H1 (cell line): Measurements from ENCODE around the gene PHF23. TPM values are rescaled to one million over a fixed set of nuclear protein-coding genes. Genes with fewer than 3 reads are reported as not detected.
A peak's percentile ranks its signal among the peaks of the same experiment; 100 is the strongest.

Experiments
- ASH2L ChIP-seq: fragments of 200-600, 300-600 bp; sonication (generic); IDR thresholded peaks from one replicate; pipeline ENCODE4 v1.7.1; 2017; ENCODE audit warnings: low read length
- ATF2 ChIP-seq: IDR thresholded peaks from 2 replicates; pipeline ENCODE4 v1.6.1; 2012; ENCODE audit warnings: low read length, inconsistent platforms
- ATF3 ChIP-seq: IDR thresholded peaks from 2 replicates; pipeline ENCODE4 v1.6.1; 2011; ENCODE audit warnings: low read depth, mild to moderate bottlenecking, low read length; ENCODE audit not compliant: insufficient read depth
- BACH1 ChIP-seq: IDR thresholded peaks from 2 replicates; pipeline ENCODE4 v1.6.1; 2012; ENCODE audit warnings: low read length, improper control_type of control experiment
- CBX5 ChIP-seq: fragments of 300-800, 300-1000 bp; sonication (generic); IDR thresholded peaks from 2 replicates; pipeline ENCODE4 v1.7.1; 2016; ENCODE audit warnings: antibody characterized with exemption, low read length, low read depth
- CHD1 ChIP-seq: IDR thresholded peaks from 2 replicates; pipeline ENCODE4 v1.6.1; 2012; ENCODE audit warnings: low read depth, low read length, improper control_type of control experiment
- EGR1 ChIP-seq: IDR thresholded peaks from 2 replicates; pipeline ENCODE4 v1.6.1; 2011; ENCODE audit warnings: low read depth, low read length, borderline replicate concordance
- GABPA ChIP-seq: IDR thresholded peaks from 2 replicates; pipeline ENCODE4 v1.6.1; 2011; ENCODE audit warnings: mild to moderate bottlenecking, low read length, moderate library complexity, borderline replicate concordance; ENCODE audit not compliant: insufficient read depth
- HDAC2 ChIP-seq, 2 experiments: fragments of 300-600 bp in 1 of 2; sonication (generic) in 1 of 2; IDR thresholded peaks; 2 replicates each; pipeline ENCODE4 v1.6.1; 2011 to 2012; ENCODE audit warnings: low read depth in 2 of 2, low read length in 2 of 2, mild to moderate bottlenecking in 2 of 2, moderate library complexity in 2 of 2, borderline replicate concordance in 1 of 2, inconsistent platforms in 1 of 2
- KDM5A ChIP-seq: fragments of 200-600 bp; IDR thresholded peaks from 2 replicates; pipeline ENCODE4 v1.7.1; 2012; ENCODE audit warnings: mild to moderate bottlenecking, low read length, inconsistent platforms, mixed read lengths
- POU5F1 ChIP-seq: IDR thresholded peaks from 2 replicates; pipeline ENCODE4 v1.6.1; 2011; ENCODE audit warnings: low read depth, mild to moderate bottlenecking, low read length, moderate library complexity
- RFX5 ChIP-seq: IDR thresholded peaks from 2 replicates; pipeline ENCODE4 v1.6.1; 2011; ENCODE audit warnings: low read depth, low read length, improper control_type of control experiment, borderline replicate concordance
- RNF2 ChIP-seq: fragments of 200-900, 300-1000 bp; sonication (generic); IDR thresholded peaks from 2 replicates; pipeline ENCODE4 v1.7.1; 2016; ENCODE audit warnings: borderline replicate concordance, low read depth, mild to moderate bottlenecking, antibody characterized with exemption, low read length; ENCODE audit not compliant: poor library complexity, severe bottlenecking; ENCODE audit errors: missing control alignments
- RXRA ChIP-seq: IDR thresholded peaks from 2 replicates; pipeline ENCODE4 v1.6.1; 2011; ENCODE audit warnings: low read depth, mild to moderate bottlenecking, low read length, moderate library complexity; ENCODE audit not compliant: insufficient read depth
- SAP30 ChIP-seq: fragments of 300-600 bp; sonication (generic); IDR thresholded peaks from 2 replicates; pipeline ENCODE4 v1.7.1; 2012; ENCODE audit warnings: low read length, moderate library complexity, mild to moderate bottlenecking, inconsistent platforms; ENCODE audit not compliant: insufficient read depth, insufficient replicate concordance
- SP4 ChIP-seq: IDR thresholded peaks from 2 replicates; pipeline ENCODE4 v1.6.1; 2012; ENCODE audit warnings: low read length, inconsistent platforms
- SRF ChIP-seq: IDR thresholded peaks from 2 replicates; pipeline ENCODE4 v1.6.1; 2011; ENCODE audit warnings: mild to moderate bottlenecking, low read depth, low read length, moderate library complexity
- TBP ChIP-seq: IDR thresholded peaks from 2 replicates; pipeline ENCODE4 v1.6.1; 2011; ENCODE audit warnings: low read depth, low read length, improper control_type of control experiment
- TEAD4 ChIP-seq: IDR thresholded peaks from 2 replicates; pipeline ENCODE4 v1.6.1; 2012; ENCODE audit warnings: low read depth, low read length, inconsistent platforms, mixed read lengths
- USF2 ChIP-seq: IDR thresholded peaks from 2 replicates; pipeline ENCODE4 v1.6.1; 2011; ENCODE audit warnings: low read length, improper control_type of control experiment
- YY1 ChIP-seq: IDR thresholded peaks from 2 replicates; pipeline ENCODE4 v1.6.1; 2011; ENCODE audit warnings: low read depth, mild to moderate bottlenecking, low read length
- ZNF274 ChIP-seq: IDR thresholded peaks from 2 replicates; pipeline ENCODE4 v1.7.0; 2012; ENCODE audit warnings: low read length, borderline replicate concordance; ENCODE audit errors: extremely low read depth
- polyA plus RNA-seq, 7 experiments: library from polyadenylated mRNA; depleted of rRNA in 3 of 7; stranded (reverse) in 5 of 7; unstranded in 2 of 7; fragments of >200 nt in 5 of 7; fragments of 200-250 nt in 2 of 7; gene quantifications; 1 replicate in 5 of 7; 2 replicates in 1 of 7; 4 replicates in 1 of 7; pipeline versions ENCODE4 v1.2.1 to v1.2.3, GENCODE V29; 2011 to 2013; ENCODE audit warnings: missing spikeins in 2 of 7, mixed read lengths in 2 of 7
- total RNA-seq: library from RNA; stranded (reverse); fragmentation: NEBNext Ultra II Directional; extraction: Animal tissue kit (Norgen Biotek cat#: 25700); gene quantifications from 2 replicates; pipeline ENCODE4 v1.2.1, GENCODE V29; 2021

PHF23 gene
- total and polyA plus RNA-seq, 2 of the 8 experiments (the other 6 are each of a cell fraction or from before 2014, with no cell fraction given): 47.5 to 62.8 TPM

- TF ChIP-seq CBX5 (no peak), RXRA (no peak), SP4 (no peak), KDM5A (peak; percentile 95), GABPA (peak; percentile 85), YY1 (peak; percentile 96), ZNF274 (no peak), HDAC2 (IDR thresholded peaks at IDR 0.05; ENCODE audit: borderline replicate concordance in 1 of 2, low read depth in 2 of 2, low read length in 2 of 2) (peak in 1 of 2 experiments; percentile 38; a peak in 1 of 4 replicates), SAP30 (no peak), TBP (peak; percentile 62), ATF2 (no peak), POU5F1 (no peak), TEAD4 (no peak), ASH2L (peak; percentile 62), RNF2 (no peak), ATF3 (no peak), USF2 (no peak), CHD1 (no peak), RFX5 (no peak), BACH1 (no peak), SRF (no peak), EGR1 (no peak)
Measured at GRCh38 chr17:7251661-7252175, 12.5 kb upstream of the PHF23 start, which contains the start of gene CTDNEP1 (continued).
